Left lung (tissue), 14 donors: Measurements from ENCODE around the gene CCR8. TPM values are rescaled to one million over a fixed set of nuclear protein-coding genes. Genes with fewer than 3 reads are reported as not detected.

Experiments used
- ATAC-seq: fragments of 200-7000 bp; cut with Tn5 transposase; one replicate; pipeline ENCODE4 v1.9.1; 2020; ENCODE audit warnings: moderate library complexity
- DNase-seq, 4 donors: peaks; one replicate each; pipeline ENCODE4 v3.0.0-alpha.2; 2013 to 2020
- H3K27ac ChIP-seq, 2 donors: fragments of 200-600 bp; sonication (generic) in 1 of 2; one replicate each; pipeline versions ENCODE4 v1.5.0 to v1.8.0; 2020 to 2021
- H3K27me3 ChIP-seq, 2 donors: fragments of 200-600 bp; sonication (generic) in 1 of 2; one replicate each; pipeline versions ENCODE4 v1.5.0 to v1.8.0; 2020 to 2021
- H3K36me3 ChIP-seq, 2 donors: fragments of 200-600 bp; sonication (generic) in 1 of 2; one replicate each; pipeline versions ENCODE4 v1.5.0 to v1.8.0; 2020 to 2021
- H3K4me1 ChIP-seq, 2 donors: fragments of 200-600 bp; one replicate each; pipeline ENCODE4 v1.8.0; 2021
- H3K4me3 ChIP-seq, 2 donors: fragments of 200-600 bp; sonication (generic) in 1 of 2; one replicate each; pipeline versions ENCODE4 v1.5.0 to v1.8.0; 2020 to 2021; ENCODE audit warnings: mild to moderate bottlenecking in 1 of 2
- H3K9me3 ChIP-seq, 2 donors: fragments of 200-600 bp; sonication (generic) in 1 of 2; one replicate each; pipeline versions ENCODE4 v1.5.0 to v1.8.0; 2020 to 2021
- intact Hi-C, 2 donors: fragments of 100-400 bp; cut with DNase I; formaldehyde crosslinking; loops; one replicate each; pipeline versions ENCODE4 v1.11.2 to v1.14.2; 2022
- long read RNA-seq, 12 donors: library from polyadenylated mRNA in 2 of 12; unstranded in 2 of 12; transcript quantifications; one replicate each; pipeline ENCODE4 v2.0.0 and lab custom pipeline, GENCODE V29; 2019 to 2026
- polyA plus RNA-seq, 6 donors: library from polyadenylated mRNA; unstranded; fragments of 120-200 nt; gene quantifications; one replicate each; pipeline ENCODE4 v1.2.1, GENCODE V29; 2013; ENCODE audit not compliant: insufficient read length in 6 of 6
- total RNA-seq, 2 donors: library from RNA; stranded (reverse); fragmentation: NEBNext Ultra II Directional; extraction: Animal tissue kit (Norgen Biotek cat#: 25700); gene quantifications; one replicate each; pipeline ENCODE4 v1.2.1, GENCODE V29; 2021
- TF ChIP-seq, protein P1 (sequence below), 2 donors: fragments of 200-600 bp; sonication (generic) in 1 of 2; IDR thresholded peaks; one replicate each; pipeline versions ENCODE4 v1.5.0 to v1.8.0; 2021; ENCODE audit warnings: antibody characterized with exemption in 2 of 2
- donor health status: DM: no; HTN: yes; CAD: no.
- donor health status: DM: no; HTN: no; CAD: no.

CCR8 gene, protein sequence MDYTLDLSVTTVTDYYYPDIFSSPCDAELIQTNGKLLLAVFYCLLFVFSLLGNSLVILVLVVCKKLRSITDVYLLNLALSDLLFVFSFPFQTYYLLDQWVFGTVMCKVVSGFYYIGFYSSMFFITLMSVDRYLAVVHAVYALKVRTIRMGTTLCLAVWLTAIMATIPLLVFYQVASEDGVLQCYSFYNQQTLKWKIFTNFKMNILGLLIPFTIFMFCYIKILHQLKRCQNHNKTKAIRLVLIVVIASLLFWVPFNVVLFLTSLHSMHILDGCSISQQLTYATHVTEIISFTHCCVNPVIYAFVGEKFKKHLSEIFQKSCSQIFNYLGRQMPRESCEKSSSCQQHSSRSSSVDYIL
- total RNA-seq (under 1 TPM in 1 of 2 donors, not detected in 1; 0.29 TPM), polyA plus RNA-seq (not detected)
- long read RNA-seq, donor 1: 0 reads
- long read RNA-seq, donor 2: 0 reads
- long read RNA-seq, donor 3: 0 reads
- long read RNA-seq, donor 4, partial matches to known transcripts: 0 of 1 reads
- long read RNA-seq, donor 4, other reads (novel, unspliced or antisense): 0 of 1 reads
- long read RNA-seq, donor 5: 0 reads
- long read RNA-seq, donor 6: 0 reads
- long read RNA-seq, donor 7: 0 reads
- long read RNA-seq, donor 8: 0 reads
- long read RNA-seq, donor 9: 0 reads
- long read RNA-seq, donor 10: 0 reads
- long read RNA-seq, donor 11: 0 reads
- long read RNA-seq, donor 12: 0 reads

DNA sequence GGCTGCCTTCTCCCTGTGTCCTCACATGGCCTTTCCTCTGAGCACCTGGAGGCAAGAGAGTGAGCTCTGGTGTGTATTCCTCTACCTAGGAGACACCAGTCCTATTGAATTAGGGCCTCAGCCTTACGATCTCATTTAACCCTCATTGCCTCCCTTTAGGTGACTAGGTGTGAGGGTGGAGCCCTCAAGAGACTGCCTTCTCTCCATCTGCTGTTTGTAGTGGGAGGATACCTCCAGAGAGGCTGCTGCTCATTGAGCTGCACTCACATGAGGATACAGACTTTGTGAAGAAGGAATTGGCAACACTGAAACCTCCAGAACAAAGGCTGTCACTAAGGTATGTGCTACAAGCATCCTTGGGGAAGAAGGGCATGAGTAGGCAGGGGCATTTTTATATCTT, at the start of gene CCR8:
TSS of gene CCR8 (plus strand) at position 217 of the 400 bp plus-strand sequence. CDS start 2,623 bp downstream, outside the sequence.
- TF ChIP-seq, protein P1, sequence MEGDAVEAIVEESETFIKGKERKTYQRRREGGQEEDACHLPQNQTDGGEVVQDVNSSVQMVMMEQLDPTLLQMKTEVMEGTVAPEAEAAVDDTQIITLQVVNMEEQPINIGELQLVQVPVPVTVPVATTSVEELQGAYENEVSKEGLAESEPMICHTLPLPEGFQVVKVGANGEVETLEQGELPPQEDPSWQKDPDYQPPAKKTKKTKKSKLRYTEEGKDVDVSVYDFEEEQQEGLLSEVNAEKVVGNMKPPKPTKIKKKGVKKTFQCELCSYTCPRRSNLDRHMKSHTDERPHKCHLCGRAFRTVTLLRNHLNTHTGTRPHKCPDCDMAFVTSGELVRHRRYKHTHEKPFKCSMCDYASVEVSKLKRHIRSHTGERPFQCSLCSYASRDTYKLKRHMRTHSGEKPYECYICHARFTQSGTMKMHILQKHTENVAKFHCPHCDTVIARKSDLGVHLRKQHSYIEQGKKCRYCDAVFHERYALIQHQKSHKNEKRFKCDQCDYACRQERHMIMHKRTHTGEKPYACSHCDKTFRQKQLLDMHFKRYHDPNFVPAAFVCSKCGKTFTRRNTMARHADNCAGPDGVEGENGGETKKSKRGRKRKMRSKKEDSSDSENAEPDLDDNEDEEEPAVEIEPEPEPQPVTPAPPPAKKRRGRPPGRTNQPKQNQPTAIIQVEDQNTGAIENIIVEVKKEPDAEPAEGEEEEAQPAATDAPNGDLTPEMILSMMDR (IDR thresholded peaks at IDR 0.05): no peak
- Histone ChIP-seq H3K4me3 (no peak within 1 kb of the TSS), H3K36me3 (no peaks in the 10 kb centered on the region), H3K9me3 (no peaks in the 10 kb centered on the region), H3K27me3 (no peaks in the 10 kb centered on the region), H3K27ac (no peak within 1 kb of the TSS), H3K4me1 (no peaks in the 10 kb centered on the region)
- ATAC-seq: no peak
- intact Hi-C loops: no loop called here
- no peak for DNase-seq

DNA sequence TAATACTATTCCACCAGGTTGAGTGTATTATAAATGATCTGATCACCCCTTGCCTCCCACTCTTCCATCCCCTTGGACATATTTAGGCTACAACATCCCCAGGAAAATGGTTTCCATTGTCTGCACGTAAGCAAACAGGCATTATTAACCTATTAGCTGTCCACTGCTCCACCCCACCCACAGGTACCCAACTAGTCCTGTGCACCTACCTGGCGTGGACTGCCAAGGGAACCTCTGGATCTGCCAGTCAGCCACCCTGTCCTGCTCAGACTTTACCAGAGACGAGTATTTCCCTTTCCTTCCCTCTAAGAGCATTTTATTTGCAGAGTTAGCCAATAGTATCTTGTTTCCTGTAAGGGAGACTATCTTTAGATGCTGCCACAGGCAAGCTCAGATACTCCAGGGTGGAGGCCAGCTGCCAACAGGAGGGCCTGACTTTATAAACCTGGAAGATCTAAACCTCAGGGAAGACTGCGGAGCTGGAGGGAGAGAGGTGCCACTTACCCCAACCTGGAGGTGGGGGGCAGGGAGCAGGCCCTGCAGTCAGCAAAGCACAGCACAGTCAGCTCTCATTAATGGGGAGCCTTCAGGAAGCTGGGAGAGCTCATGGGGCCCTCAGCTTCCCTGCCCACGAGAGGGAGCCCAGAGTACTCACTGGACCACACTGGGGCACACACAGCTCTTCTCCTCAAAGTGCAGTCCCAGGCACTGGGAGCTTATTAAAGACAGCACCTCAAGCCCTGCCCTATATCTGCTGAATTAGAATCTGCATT, 49.6 kb upstream of the CCR8 start, which contains the start of gene CX3CR1:
TSS of gene CX3CR1 (minus strand) at position 292 of the 773 bp plus-strand sequence. CDS start 13,527 bp downstream, outside the sequence.
- H3K9me3 ChIP-seq: no peaks in the 10 kb centered on the region
- TF ChIP-seq, protein P1 (IDR thresholded peaks at IDR 0.05): no peak
- H3K4me1 ChIP-seq: peaks cover 0 to 45% of the 10 kb centered on the region in 2 donors
- H3K36me3 ChIP-seq: no peaks in the 10 kb centered on the region
- no peak within 1 kb of the TSS for H3K4me3 ChIP-seq
- ATAC-seq (peak; percentile 60), DNase-seq (no peak)
- intact Hi-C loops: loop anchor here in 1 of 2 donors (5.0 kb wide), 1 partner anchor 73 kb away; no protein-coding TSS in a partner anchor
- H3K27me3 ChIP-seq: no peaks in the 10 kb centered on the region
- no peak within 1 kb of the TSS for H3K27ac ChIP-seq

- Histone ChIP-seq H3K4me3 (no peak overlapping the region), H3K4me1 (peaks cover 0 to 50% of the 10 kb centered on the region in 2 donors), H3K36me3 (no peaks in the 10 kb centered on the region), H3K9me3 (no peaks in the 10 kb centered on the region), H3K27ac (no peak overlapping the region), H3K27me3 (no peaks in the 10 kb centered on the region)
- ATAC-seq (no peak), DNase-seq (no peak)
- TF ChIP-seq, protein P1 (IDR thresholded peaks at IDR 0.05): no peak
- intact Hi-C loops: loop anchor here in 1 of 2 donors (5.0 kb wide), 1 partner anchor 73 kb away; no protein-coding TSS in a partner anchor
These were observed 48.9 kb upstream of the CCR8 start for GRCh38 chr3:39280571-39280970.

DNA sequence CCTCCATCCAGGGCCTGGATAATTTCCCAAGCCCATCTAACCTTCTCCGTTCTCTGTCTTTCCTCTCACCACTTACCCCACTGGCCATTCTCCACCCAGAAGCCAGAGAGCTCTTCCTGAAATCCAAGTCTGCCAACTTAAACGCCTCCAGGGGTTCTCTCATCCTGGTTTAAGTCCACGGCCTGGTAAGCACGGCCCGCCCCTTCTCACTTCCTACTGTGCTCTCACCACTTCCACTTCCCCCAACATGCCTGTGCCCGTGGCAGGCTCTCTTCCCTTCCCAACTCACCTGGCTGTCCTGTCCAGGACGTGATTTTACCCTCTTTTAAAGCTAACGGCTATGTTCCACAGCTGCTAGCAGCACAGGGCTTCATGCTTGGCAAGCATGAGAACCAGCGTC, 48.0 kb upstream of the CCR8 start:
- ATAC-seq: no peak
- H3K36me3 ChIP-seq: no peaks in the 10 kb centered on the region
- intact Hi-C loops: loop anchor here in 1 of 2 donors (5.0 kb wide), 1 partner anchor 74 kb away; no protein-coding TSS in a partner anchor

More for the DNA sequence above, 48.0 kb upstream of the CCR8 start:
- no peaks in the 10 kb centered on the region for H3K9me3 ChIP-seq
- no peaks in the 10 kb centered on the region for H3K27me3 ChIP-seq
- no peak overlapping the region for H3K27ac ChIP-seq
- TF ChIP-seq, protein P1 (IDR thresholded peaks at IDR 0.05): no peak
- H3K4me3 ChIP-seq: no peak overlapping the region
- DNase-seq: no peak
- peaks cover 0 to 49% of the 10 kb centered on the region in 2 donors for H3K4me1 ChIP-seq
